Glomerular endothelial cell (primary cell): Measurements from ENCODE around the gene NMU. TPM values are rescaled to one million over a fixed set of nuclear protein-coding genes. Genes with fewer than 3 reads are reported as not detected.
"Not testable (repeated sequence)": the region's sequence is repeated elsewhere in the genome, so short reads cannot be mapped to it uniquely, and the experiment has no call there.

Source experiments
- DNase-seq: peaks from one replicate; pipeline ENCODE4 v3.0.0-alpha.2; 2011; ENCODE audit warnings: low read depth, low spot score; ENCODE audit errors: extremely low read depth
- total RNA-seq: library from RNA; depleted of rRNA; stranded (reverse); fragments of >200 nt; gene quantifications from 2 replicates; pipeline ENCODE4 v1.2.3, GENCODE V29; 2015

NMU gene
- total RNA-seq, 1 donor from 2014 or later: 0.58 TPM

GRCh38 chr4:55625835-55626234, 10.3 kb downstream of the NMU start:
- no peak for DNase-seq

GRCh38 chr4:55624063-55624462, 12.0 kb downstream of the NMU start:
- DNase-seq: not testable (repeated sequence)

- no peak for DNase-seq
Measured at GRCh38 chr4:55618546-55619143, 17.5 kb downstream of the NMU start.

GRCh38 chr4:55617587-55618197, 18.4 kb downstream of the NMU start:
- DNase-seq: no peak

- no peak for DNase-seq
Measured at GRCh38 chr4:55615008-55615407, 21.1 kb downstream of the NMU start.

GRCh38 chr4:55613621-55614020, 22.5 kb downstream of the NMU start:
- no peak for DNase-seq

- DNase-seq: no peak
Measured at GRCh38 chr4:55612341-55612740, 23.8 kb downstream of the NMU start.

- no peak for DNase-seq
Measured at GRCh38 chr4:55611358-55612059, 24.6 kb downstream of the NMU start.

- no peak for DNase-seq
Measured at GRCh38 chr4:55610381-55610780, 25.7 kb downstream of the NMU start.

- DNase-seq: no peak
Measured at GRCh38 chr4:55609393-55609866, 26.7 kb downstream of the NMU start.

- DNase-seq: no peak
Measured at GRCh38 chr4:55608591-55608990, 27.5 kb downstream of the NMU start.

- no peak for DNase-seq
Measured at GRCh38 chr4:55604996-55605395, 31.1 kb downstream of the NMU start.

- no peak for DNase-seq
Measured at GRCh38 chr4:55600640-55601039, 35.5 kb downstream of the NMU start.

GRCh38 chr4:55598641-55599040, 37.5 kb downstream of the NMU start:
- no peak for DNase-seq

GRCh38 chr4:55592014-55592413, 44.1 kb downstream of the NMU start, which contains the start of gene PDCL2:
Gene PDCL2 (minus strand): TSS chr4:55592245. CDS start chr4:55592109, 136 bp downstream.
- no peak for DNase-seq

- no peak for DNase-seq
Measured at GRCh38 chr4:55588160-55588559, 47.9 kb downstream of the NMU start.

- not testable (repeated sequence) for DNase-seq
Measured at GRCh38 chr4:55582773-55583172, 53.3 kb downstream of the NMU start.

- no peak for DNase-seq
Measured at GRCh38 chr4:55578341-55579010, 57.6 kb downstream of the NMU start.

- no peak for DNase-seq
Measured at GRCh38 chr4:55575513-55575912, 60.6 kb downstream of the NMU start.

GRCh38 chr4:55574252-55574651, 61.8 kb downstream of the NMU start:
- no peak for DNase-seq

GRCh38 chr4:55571806-55572205, 64.3 kb downstream of the NMU start:
- no peak for DNase-seq
